ENCODE data around the gene RTKN. TPM values are rescaled to one million over a fixed set of nuclear protein-coding genes. Genes with fewer than 3 reads are reported as not detected.
A peak's percentile ranks its signal among the peaks of the same experiment; 100 is the strongest.

RTKN gene
- total and polyA plus RNA-seq, 9 of the 15 experiments (the other 6 are each of a cell fraction or from before 2014, with no cell fraction given): 0.14 to 6.9 (median 3.6) TPM

GRCh38 chr2:74391580-74392448 is 49.9 kb downstream of the RTKN start (continued):
- TF ChIP-seq REST (IDR thresholded peaks at IDR 0.05; ENCODE audit: borderline replicate concordance): peak; percentile 37; the same call in 1 of the 2 replicates
- TF ChIP-seq REST (CRISPR knock-in tag; IDR thresholded peaks at IDR 0.05; ENCODE audit: low read depth): 0 out of 2 replicates have a peak, but pooled peaks have one; percentile 39
- no peak for TF ChIP-seq ZNF280A (IDR thresholded peaks at IDR 0.05; ENCODE audit: low read depth, partially characterized antibody)
- TF ChIP-seq KLF6 (CRISPR knock-in tag; IDR thresholded peaks at IDR 0.05; ENCODE audit: borderline replicate concordance): 0 out of 2 replicates have a peak, but pooled peaks have one; percentile 13
- TF ChIP-seq SIN3A (IDR thresholded peaks at IDR 0.05; ENCODE audit: borderline replicate concordance in 2 of 2, control insufficient read depth in 1 of 2, low read depth in 2 of 2, low read length in 2 of 2): peak; percentile 41 to 55; a peak in 1 of 4 replicates
- TF ChIP-seq, protein P1, sequence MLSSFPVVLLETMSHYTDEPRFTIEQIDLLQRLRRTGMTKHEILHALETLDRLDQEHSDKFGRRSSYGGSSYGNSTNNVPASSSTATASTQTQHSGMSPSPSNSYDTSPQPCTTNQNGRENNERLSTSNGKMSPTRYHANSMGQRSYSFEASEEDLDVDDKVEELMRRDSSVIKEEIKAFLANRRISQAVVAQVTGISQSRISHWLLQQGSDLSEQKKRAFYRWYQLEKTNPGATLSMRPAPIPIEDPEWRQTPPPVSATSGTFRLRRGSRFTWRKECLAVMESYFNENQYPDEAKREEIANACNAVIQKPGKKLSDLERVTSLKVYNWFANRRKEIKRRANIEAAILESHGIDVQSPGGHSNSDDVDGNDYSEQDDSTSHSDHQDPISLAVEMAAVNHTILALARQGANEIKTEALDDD (IDR thresholded peaks at IDR 0.05): peak; percentile 79; the same call in 1 of the 2 replicates
- TF ChIP-seq ZNF277 (CRISPR knock-in tag; IDR thresholded peaks at IDR 0.05; ENCODE audit: borderline replicate concordance): no peak
- no peak for TF ChIP-seq ZNF347 (CRISPR knock-in tag; IDR thresholded peaks at IDR 0.05; ENCODE audit: low read depth)
- TF ChIP-seq ZNF785 (CRISPR knock-in tag; IDR thresholded peaks at IDR 0.05): no peak
- TF ChIP-seq KDM5B (IDR thresholded peaks at IDR 0.05; ENCODE audit: insufficient replicate concordance, low read depth, low read length): peak; percentile 68
- TF ChIP-seq GTF2F1 (IDR thresholded peaks at IDR 0.05; ENCODE audit: low read depth, low read length): no peak
- no peak for TF ChIP-seq FUS (optimal IDR thresholded peaks at IDR 0.05; ENCODE audit: low read depth, low read length)
- TF ChIP-seq GABPA (tag; conservative IDR thresholded peaks at IDR 0.05; ENCODE audit: low read depth): 0 out of 2 replicates have a peak, but pooled peaks have one; percentile 18

Measured in K562 (cell line).